ENCODE results near the gene EIF1AX.
A peak's percentile ranks its signal among the peaks of the same experiment; 100 is the strongest.
"Not testable (repeated sequence)": the region's sequence is repeated elsewhere in the genome, so short reads cannot be mapped to it uniquely, and the experiment has no call there.

The EIF1AX gene

GRCh38 chrX:20141281-20142220, at the start of gene EIF1AX:
EIF1AX (minus strand) TSS chrX:20141838; CDS start chrX:20141640, 198 bp downstream.
- H3K27ac ChIP-seq (ENCODE audit: low read length): peak within 1 kb of the TSS; percentile 84
- H3K4me1 ChIP-seq (ENCODE audit: control insufficient read depth in 1 of 2, insufficient read depth in 2 of 2, low read length in 2 of 2): peaks cover 5 to 15% of the 10 kb centered on the region in 2 donors
- H3K9me3 ChIP-seq (ENCODE audit: control insufficient read depth in 1 of 2, low read length in 2 of 2): no peaks in the 10 kb centered on the region
- H3K36me3 ChIP-seq (ENCODE audit: control insufficient read depth in 1 of 2, insufficient read depth in 2 of 2, low read length in 2 of 2): peaks cover 4 to 7% of the 10 kb centered on the region in 2 donors
- H3K4me3 ChIP-seq (ENCODE audit: low read depth in 1 of 2, low read length in 2 of 2): peak within 1 kb of the TSS; percentile 69 to 83
- no peaks in the 10 kb centered on the region for H3K27me3 ChIP-seq (ENCODE audit: low read depth, low read length)

GRCh38 chrX:20189171-20189570, 47.5 kb upstream of the EIF1AX start:
- Histone ChIP-seq H3K27me3 (ENCODE audit: low read depth, low read length) (no peaks in the 10 kb centered on the region), H3K27ac (ENCODE audit: low read length) (no peak overlapping the region), H3K4me3 (ENCODE audit: low read depth in 1 of 2, low read length in 2 of 2) (no peak overlapping the region), H3K4me1 (ENCODE audit: control insufficient read depth in 1 of 2, insufficient read depth in 2 of 2, low read length in 2 of 2) (no peaks in the 10 kb centered on the region), H3K36me3 (ENCODE audit: control insufficient read depth in 1 of 2, insufficient read depth in 2 of 2, low read length in 2 of 2) (peaks cover 0 to 7% of the 10 kb centered on the region in 2 donors), H3K9me3 (ENCODE audit: control insufficient read depth in 1 of 2, low read length in 2 of 2) (no peaks in the 10 kb centered on the region)

- no peaks in the 10 kb centered on the region for H3K9me3 ChIP-seq (ENCODE audit: control insufficient read depth in 1 of 2, low read length in 2 of 2)
- H3K4me3 ChIP-seq (ENCODE audit: low read depth in 1 of 2, low read length in 2 of 2): no peak overlapping the region
- no peaks in the 10 kb centered on the region for H3K27me3 ChIP-seq (ENCODE audit: low read depth, low read length)
- no peak overlapping the region for H3K27ac ChIP-seq (ENCODE audit: low read length)
- H3K4me1 ChIP-seq (ENCODE audit: control insufficient read depth in 1 of 2, insufficient read depth in 2 of 2, low read length in 2 of 2): no peaks in the 10 kb centered on the region
- peaks cover 0 to 10% of the 10 kb centered on the region in 2 donors for H3K36me3 ChIP-seq (ENCODE audit: control insufficient read depth in 1 of 2, insufficient read depth in 2 of 2, low read length in 2 of 2)
Measured at GRCh38 chrX:20181598-20182329, 40.1 kb upstream of the EIF1AX start.

GRCh38 chrX:20177093-20177492, 35.5 kb upstream of the EIF1AX start:
- no peaks in the 10 kb centered on the region for H3K27me3 ChIP-seq (ENCODE audit: low read depth, low read length)
- H3K36me3 ChIP-seq (ENCODE audit: control insufficient read depth in 1 of 2, insufficient read depth in 2 of 2, low read length in 2 of 2): peaks cover 13 to 22% of the 10 kb centered on the region in 2 donors

GRCh38 chrX:20173856-20174255, 32.2 kb upstream of the EIF1AX start:
- Histone ChIP-seq H3K36me3 (ENCODE audit: control insufficient read depth in 1 of 2, insufficient read depth in 2 of 2, low read length in 2 of 2) (peaks cover 21 to 22% of the 10 kb centered on the region in 2 donors), H3K4me3 (ENCODE audit: low read depth in 1 of 2, low read length in 2 of 2) (no peak overlapping the region), H3K27me3 (ENCODE audit: low read depth, low read length) (no peaks in the 10 kb centered on the region), H3K4me1 (ENCODE audit: control insufficient read depth in 1 of 2, insufficient read depth in 2 of 2, low read length in 2 of 2) (no peaks in the 10 kb centered on the region), H3K9me3 (ENCODE audit: control insufficient read depth in 1 of 2, low read length in 2 of 2) (no peaks in the 10 kb centered on the region), H3K27ac (ENCODE audit: low read length) (no peak overlapping the region)

More at GRCh38 chrX:20177093-20177492, 35.5 kb upstream of the EIF1AX start:
- no peak overlapping the region for H3K4me3 ChIP-seq (ENCODE audit: low read depth in 1 of 2, low read length in 2 of 2)
- no peaks in the 10 kb centered on the region for H3K4me1 ChIP-seq (ENCODE audit: control insufficient read depth in 1 of 2, insufficient read depth in 2 of 2, low read length in 2 of 2)
- no peaks in the 10 kb centered on the region for H3K9me3 ChIP-seq (ENCODE audit: control insufficient read depth in 1 of 2, low read length in 2 of 2)
- H3K27ac ChIP-seq (ENCODE audit: low read length): no peak overlapping the region

- Histone ChIP-seq H3K27ac (ENCODE audit: low read length) (no peak overlapping the region), H3K4me1 (ENCODE audit: control insufficient read depth in 1 of 2, insufficient read depth in 2 of 2, low read length in 2 of 2) (no peaks in the 10 kb centered on the region), H3K4me3 (ENCODE audit: low read depth in 1 of 2, low read length in 2 of 2) (no peak overlapping the region), H3K36me3 (ENCODE audit: control insufficient read depth in 1 of 2, insufficient read depth in 2 of 2, low read length in 2 of 2) (peaks cover 21 to 22% of the 10 kb centered on the region in 2 donors), H3K9me3 (ENCODE audit: control insufficient read depth in 1 of 2, low read length in 2 of 2) (no peaks in the 10 kb centered on the region), H3K27me3 (ENCODE audit: low read depth, low read length) (no peaks in the 10 kb centered on the region)
Measured at GRCh38 chrX:20173313-20173712, 31.7 kb upstream of the EIF1AX start.

GRCh38 chrX:20171887-20172286, 30.2 kb upstream of the EIF1AX start:
- Histone ChIP-seq H3K36me3 (ENCODE audit: control insufficient read depth in 1 of 2, insufficient read depth in 2 of 2, low read length in 2 of 2) (peaks cover 27% of the 10 kb centered on the region in 2 donors), H3K4me1 (ENCODE audit: control insufficient read depth in 1 of 2, insufficient read depth in 2 of 2, low read length in 2 of 2) (no peaks in the 10 kb centered on the region), H3K4me3 (ENCODE audit: low read depth in 1 of 2, low read length in 2 of 2) (no peak overlapping the region), H3K9me3 (ENCODE audit: control insufficient read depth in 1 of 2, low read length in 2 of 2) (no peaks in the 10 kb centered on the region), H3K27ac (ENCODE audit: low read length) (no peak overlapping the region), H3K27me3 (ENCODE audit: low read depth, low read length) (no peaks in the 10 kb centered on the region)

GRCh38 chrX:20162516-20162915, 20.9 kb upstream of the EIF1AX start:
- peaks cover 15 to 21% of the 10 kb centered on the region in 2 donors for H3K36me3 ChIP-seq (ENCODE audit: control insufficient read depth in 1 of 2, insufficient read depth in 2 of 2, low read length in 2 of 2)
- H3K9me3 ChIP-seq (ENCODE audit: control insufficient read depth in 1 of 2, low read length in 2 of 2); H3K27ac ChIP-seq (ENCODE audit: low read length); H3K27me3 ChIP-seq (ENCODE audit: low read depth, low read length); H3K4me1 ChIP-seq (ENCODE audit: control insufficient read depth in 1 of 2, insufficient read depth in 2 of 2, low read length in 2 of 2); H3K4me3 ChIP-seq (ENCODE audit: low read depth in 1 of 2, low read length in 2 of 2): not testable (repeated sequence)

- Histone ChIP-seq H3K27me3 (ENCODE audit: low read depth, low read length) (no peaks in the 10 kb centered on the region), H3K27ac (ENCODE audit: low read length) (no peak overlapping the region), H3K4me3 (ENCODE audit: low read depth in 1 of 2, low read length in 2 of 2) (no peak overlapping the region), H3K9me3 (ENCODE audit: control insufficient read depth in 1 of 2, low read length in 2 of 2) (no peaks in the 10 kb centered on the region), H3K4me1 (ENCODE audit: control insufficient read depth in 1 of 2, insufficient read depth in 2 of 2, low read length in 2 of 2) (no peaks in the 10 kb centered on the region), H3K36me3 (ENCODE audit: control insufficient read depth in 1 of 2, insufficient read depth in 2 of 2, low read length in 2 of 2) (peaks cover 23% of the 10 kb centered on the region in 2 donors)
Measured at GRCh38 chrX:20159797-20160385, 18.3 kb upstream of the EIF1AX start.

- Histone ChIP-seq H3K36me3 (ENCODE audit: control insufficient read depth in 1 of 2, insufficient read depth in 2 of 2, low read length in 2 of 2) (peaks cover 24 to 25% of the 10 kb centered on the region in 2 donors), H3K9me3 (ENCODE audit: control insufficient read depth in 1 of 2, low read length in 2 of 2) (no peaks in the 10 kb centered on the region), H3K27ac (ENCODE audit: low read length) (no peak overlapping the region), H3K4me3 (ENCODE audit: low read depth in 1 of 2, low read length in 2 of 2) (no peak overlapping the region), H3K27me3 (ENCODE audit: low read depth, low read length) (no peaks in the 10 kb centered on the region), H3K4me1 (ENCODE audit: control insufficient read depth in 1 of 2, insufficient read depth in 2 of 2, low read length in 2 of 2) (no peaks in the 10 kb centered on the region)
Measured at GRCh38 chrX:20151689-20152088, 10.1 kb upstream of the EIF1AX start.

GRCh38 chrX:20149326-20149725, 7.7 kb upstream of the EIF1AX start:
- H3K27me3 ChIP-seq (ENCODE audit: low read depth, low read length): no peaks in the 10 kb centered on the region
- no peaks in the 10 kb centered on the region for H3K4me1 ChIP-seq (ENCODE audit: control insufficient read depth in 1 of 2, insufficient read depth in 2 of 2, low read length in 2 of 2)
- no peaks in the 10 kb centered on the region for H3K9me3 ChIP-seq (ENCODE audit: control insufficient read depth in 1 of 2, low read length in 2 of 2)
- H3K27ac ChIP-seq (ENCODE audit: low read length): no peak overlapping the region
- H3K4me3 ChIP-seq (ENCODE audit: low read depth in 1 of 2, low read length in 2 of 2): no peak overlapping the region
- peaks cover 11% of the 10 kb centered on the region in 2 donors for H3K36me3 ChIP-seq (ENCODE audit: control insufficient read depth in 1 of 2, insufficient read depth in 2 of 2, low read length in 2 of 2)

Measured in muscle layer of duodenum (tissue), 2 donors.